GM21367 (cell line): ENCODE results near the gene HBQ1.
"Not testable (repeated sequence)": the region's sequence is repeated elsewhere in the genome, so short reads cannot be mapped to it uniquely, and the experiment has no call there.

Experiments used
- ATAC-seq: cut with Tn5 transposase; IDR thresholded peaks from one replicate; pipeline ENCODE4 v1.9.1; 2021; ENCODE audit not compliant: unreplicated experiment

The HBQ1 gene

GRCh38 chr16:175011-175949, 5.0 kb upstream of the HBQ1 start:
- ATAC-seq = no peak

- ATAC-seq = not testable (repeated sequence)
These were observed 4.3 kb upstream of the HBQ1 start for GRCh38 chr16:176006-176405.

GRCh38 chr16:176477-177382, 3.5 kb upstream of the HBQ1 start, which contains the start of gene HBA1:
Gene HBA1, plus strand, starts transcription at chr16:176680. Its CDS starts 37 bp downstream, at chr16:176717.
- ATAC-seq = not testable (repeated sequence)

- no peak for ATAC-seq
These were observed 2.9 kb upstream of the HBQ1 start for GRCh38 chr16:177394-177822.

- ATAC-seq = no peak
These were observed 2.1 kb upstream of the HBQ1 start for GRCh38 chr16:177981-178667.

GRCh38 chr16:178668-179015, 1.6 kb upstream of the HBQ1 start:
- ATAC-seq = no peak

- ATAC-seq = no peak
These were observed 807 bp upstream of the HBQ1 start for GRCh38 chr16:179211-180092.

GRCh38 chr16:180681-181564, 664 bp downstream of the HBQ1 start:
- ATAC-seq = no peak

GRCh38 chr16:181565-182021, 1.3 kb downstream of the HBQ1 start:
- no peak for ATAC-seq

- no peak for ATAC-seq
These were observed 2.7 kb downstream of the HBQ1 start for GRCh38 chr16:183005-183404.

- no peak for ATAC-seq
These were observed 5.0 kb downstream of the HBQ1 start for GRCh38 chr16:185213-185612.

- ATAC-seq = no peak
These were observed 5.4 kb downstream of the HBQ1 start for GRCh38 chr16:185691-186090.

- ATAC-seq = no peak
These were observed 7.1 kb downstream of the HBQ1 start for GRCh38 chr16:187330-187729.

GRCh38 chr16:188674-189073, 8.4 kb downstream of the HBQ1 start:
- ATAC-seq = no peak

GRCh38 chr16:189604-190186, 9.4 kb downstream of the HBQ1 start:
- no peak for ATAC-seq

GRCh38 chr16:191831-192230, 11.6 kb downstream of the HBQ1 start:
- no peak for ATAC-seq

- no peak for ATAC-seq
These were observed 12.4 kb downstream of the HBQ1 start for GRCh38 chr16:192686-193085.

GRCh38 chr16:193441-193840, 13.2 kb downstream of the HBQ1 start:
- no peak for ATAC-seq

- ATAC-seq = no peak
These were observed 14.3 kb downstream of the HBQ1 start for GRCh38 chr16:194516-194915.
